Stimulated activated CD4-positive, alpha-beta T cell treated with anti-CD3 and anti-CD28 coated beads, Interleukin-1b, Interleukin-23, amount 100 ng/mL, for 1 hour (primary cell): Measurements from ENCODE around the gene CCS.
"Not testable (repeated sequence)": the region's sequence is repeated elsewhere in the genome, so short reads cannot be mapped to it uniquely, and the experiment has no call there.

Experiments used
- DNase-seq, 2 donors: peaks; one replicate each; pipeline ENCODE4 v3.0.0-alpha.2; 2020; ENCODE audit warnings: low read depth in 2 of 2

CCS gene

GRCh38 chr11:66592457-66593302 lies at the start of gene CCS, which contains the start of gene CCDC87:
TSS of gene CCS (plus strand) at chr11:66593185. CDS start at chr11:66593262, 77 bp downstream.
TSS of gene CCDC87 (minus strand) at chr11:66593063. CDS start at chr11:66593015, 48 bp downstream.
- peak; percentile 97 to 98 for DNase-seq

GRCh38 chr11:66543263-66544107 lies 49.5 kb upstream of the CCS start:
- DNase-seq: peak in 1 of 2 donors; percentile 16

DNA sequence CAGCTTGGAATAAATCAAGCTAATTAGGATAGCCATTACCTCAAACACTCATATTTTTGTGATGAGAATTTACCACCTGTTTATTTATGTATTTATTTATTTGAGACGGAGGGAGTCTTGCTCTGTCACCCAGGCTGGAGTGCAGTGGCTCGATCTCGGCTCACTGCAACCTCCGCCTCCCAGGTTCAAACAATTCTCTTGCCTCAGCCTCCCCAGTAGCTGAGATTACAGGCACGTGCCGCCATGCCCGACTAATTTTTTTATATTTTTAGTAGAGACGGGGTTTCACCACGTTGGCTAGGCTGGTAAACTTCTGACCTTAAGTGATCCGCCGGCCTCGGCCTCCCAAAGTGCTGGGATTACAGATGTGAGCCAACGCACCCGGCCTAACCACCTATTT lies 48.0 kb upstream of the CCS start:
- not testable (repeated sequence) for DNase-seq

DNA sequence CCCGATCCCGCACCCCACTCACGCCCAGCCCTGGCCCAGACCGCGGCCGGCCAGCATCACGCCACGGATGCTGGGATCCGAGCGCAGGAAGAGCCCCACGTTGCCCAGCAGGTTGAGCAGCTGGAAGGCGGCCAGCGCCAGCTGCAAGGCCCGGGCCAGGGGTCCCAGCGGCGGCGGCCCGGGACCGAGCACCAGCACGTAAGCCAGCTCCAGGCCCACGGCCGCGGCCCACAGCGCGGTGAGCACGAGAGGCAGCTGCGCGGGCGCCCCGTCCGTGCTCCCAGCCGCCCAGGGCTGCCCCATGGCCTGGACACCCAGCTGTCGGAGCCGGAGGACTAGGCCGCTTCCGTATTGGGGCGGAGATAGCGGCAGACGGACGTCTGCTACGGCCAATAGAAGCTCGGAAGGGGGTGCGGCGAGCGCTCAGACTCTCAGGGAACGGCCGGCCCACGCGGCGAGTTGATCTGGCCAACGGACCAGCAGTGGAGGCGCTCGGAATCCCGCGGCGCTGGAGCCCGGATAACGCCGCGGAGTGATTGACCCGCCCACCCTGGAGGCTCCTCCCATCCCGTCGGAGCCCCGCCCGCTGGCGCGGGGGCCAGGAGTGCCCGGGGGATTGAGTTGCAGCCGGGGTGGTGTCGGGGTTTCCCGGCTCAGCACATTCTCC lies 47.2 kb upstream of the CCS start, which contains the start of gene ZDHHC24:
Gene ZDHHC24 (minus strand): TSS at position 348 of the 667 bp plus-strand sequence. CDS start 45 bp downstream, at position 303.
- DNase-seq: peak; percentile 37 to 72

- DNase-seq: no peak
These were observed 46.5 kb upstream of the CCS start, which contains the start of gene ACTN3 for GRCh38 chr11:66546368-66546965. TSS of gene ACTN3 (plus strand) at chr11:66546903. CDS start at chr11:66546938, 35 bp downstream.

GRCh38 chr11:66546966-66547661 lies 45.9 kb upstream of the CCS start:
- no peak for DNase-seq

- no peak for DNase-seq
These were observed 45.3 kb upstream of the CCS start for GRCh38 chr11:66547662-66548009.

DNA sequence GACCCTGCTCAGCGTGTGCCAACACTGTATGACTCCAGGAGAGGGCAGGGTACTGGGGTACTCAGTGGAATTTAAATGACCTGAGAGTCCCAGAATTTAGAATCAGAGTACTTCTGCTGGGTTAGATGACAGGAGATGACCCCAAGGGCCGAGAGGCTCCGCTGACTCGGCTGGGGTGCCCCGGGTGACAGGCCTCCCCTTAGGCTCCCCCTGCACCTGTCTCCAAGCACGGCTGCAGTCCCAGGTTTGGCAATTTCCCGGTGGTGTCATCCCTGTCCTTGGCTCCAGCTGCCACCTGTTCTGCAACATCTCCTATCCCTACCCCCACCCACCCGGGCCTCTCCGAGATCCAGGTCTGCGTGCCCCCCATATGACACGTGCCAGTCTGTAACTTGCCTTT lies 44.9 kb upstream of the CCS start:
- DNase-seq: no peak

- no peak for DNase-seq
These were observed 44.0 kb upstream of the CCS start for GRCh38 chr11:66548774-66549630.

GRCh38 chr11:66549696-66550095 lies 43.3 kb upstream of the CCS start:
- DNase-seq: no peak

DNA sequence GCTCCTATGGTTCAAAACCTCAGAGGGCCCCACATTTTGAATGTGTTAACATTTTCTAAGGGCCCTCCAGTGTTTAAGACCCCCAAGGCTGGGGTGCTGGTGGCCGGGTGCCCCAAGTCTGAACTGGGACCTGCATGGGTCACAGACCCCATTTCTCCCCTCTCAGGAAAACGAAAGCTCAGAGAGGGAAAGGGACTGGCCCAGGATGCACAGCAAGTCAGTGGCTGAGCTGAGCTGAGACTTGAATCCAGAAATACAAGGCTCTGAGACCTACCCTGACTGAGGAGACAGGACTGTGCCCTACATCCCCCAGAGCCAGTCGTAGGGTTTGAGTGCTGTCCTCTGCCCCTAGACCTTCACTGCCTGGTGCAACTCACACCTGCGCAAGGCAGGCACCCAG lies 42.1 kb upstream of the CCS start:
- no peak for DNase-seq

DNA sequence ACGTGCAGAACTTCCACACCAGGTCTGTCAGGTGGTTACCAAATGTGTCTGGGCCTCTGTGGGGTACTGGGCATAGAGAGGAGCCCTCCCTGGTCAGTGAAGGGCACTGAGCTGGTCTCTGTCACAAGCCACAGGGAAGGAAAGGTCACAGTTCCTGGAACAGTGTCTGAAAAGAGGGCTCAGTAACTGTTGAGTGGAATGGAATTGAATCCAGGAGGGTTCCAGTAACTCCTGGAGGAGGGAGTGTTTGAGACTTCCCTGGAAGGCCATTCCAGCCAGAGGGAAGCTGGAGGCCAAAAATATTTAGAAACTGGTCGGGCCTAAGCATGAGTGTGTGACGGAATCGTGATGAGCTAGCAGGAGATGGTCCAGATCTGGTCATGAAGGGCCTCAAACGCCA lies 38.4 kb upstream of the CCS start:
- no peak for DNase-seq

DNA sequence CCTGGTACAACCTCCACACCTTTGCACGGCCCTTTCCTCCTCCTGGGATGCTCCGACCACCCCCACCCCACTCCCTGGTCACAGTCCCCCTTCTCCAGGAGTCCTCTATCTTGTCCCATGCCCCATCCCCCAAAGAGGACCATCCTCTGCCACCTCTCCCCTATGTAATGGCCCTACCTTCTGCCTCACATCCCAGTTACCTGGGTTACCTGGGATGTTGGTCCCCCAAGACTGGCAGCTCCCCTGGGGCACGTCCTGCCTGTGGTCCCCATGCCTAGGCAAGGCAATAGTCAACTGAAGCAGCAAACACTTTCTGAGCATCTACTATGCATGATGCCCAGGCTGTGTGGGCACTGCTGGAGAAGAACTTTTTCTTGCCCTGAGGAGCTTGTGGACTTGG lies 37.6 kb upstream of the CCS start:
- no peak for DNase-seq

DNA sequence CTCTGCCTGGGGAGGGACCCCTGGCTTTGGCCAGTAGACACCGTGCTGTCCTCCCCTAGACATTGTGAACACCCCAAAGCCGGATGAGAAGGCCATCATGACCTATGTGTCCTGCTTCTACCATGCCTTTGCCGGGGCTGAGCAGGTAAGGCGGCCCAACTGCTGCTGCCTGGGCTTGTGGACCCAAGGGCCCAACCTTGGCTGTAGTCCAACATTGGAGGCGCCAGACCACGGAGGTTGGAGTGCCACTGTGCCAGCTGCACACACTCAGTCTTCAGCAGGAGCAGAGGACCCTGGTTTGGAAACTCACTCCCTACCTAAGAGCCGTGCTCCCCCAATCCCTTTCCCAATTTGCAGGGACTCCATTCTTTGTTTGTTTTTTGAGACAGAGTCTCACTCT lies 36.9 kb upstream of the CCS start:
- no peak for DNase-seq

GRCh38 chr11:66557733-66558326 lies 35.2 kb upstream of the CCS start:
- DNase-seq: no peak

DNA sequence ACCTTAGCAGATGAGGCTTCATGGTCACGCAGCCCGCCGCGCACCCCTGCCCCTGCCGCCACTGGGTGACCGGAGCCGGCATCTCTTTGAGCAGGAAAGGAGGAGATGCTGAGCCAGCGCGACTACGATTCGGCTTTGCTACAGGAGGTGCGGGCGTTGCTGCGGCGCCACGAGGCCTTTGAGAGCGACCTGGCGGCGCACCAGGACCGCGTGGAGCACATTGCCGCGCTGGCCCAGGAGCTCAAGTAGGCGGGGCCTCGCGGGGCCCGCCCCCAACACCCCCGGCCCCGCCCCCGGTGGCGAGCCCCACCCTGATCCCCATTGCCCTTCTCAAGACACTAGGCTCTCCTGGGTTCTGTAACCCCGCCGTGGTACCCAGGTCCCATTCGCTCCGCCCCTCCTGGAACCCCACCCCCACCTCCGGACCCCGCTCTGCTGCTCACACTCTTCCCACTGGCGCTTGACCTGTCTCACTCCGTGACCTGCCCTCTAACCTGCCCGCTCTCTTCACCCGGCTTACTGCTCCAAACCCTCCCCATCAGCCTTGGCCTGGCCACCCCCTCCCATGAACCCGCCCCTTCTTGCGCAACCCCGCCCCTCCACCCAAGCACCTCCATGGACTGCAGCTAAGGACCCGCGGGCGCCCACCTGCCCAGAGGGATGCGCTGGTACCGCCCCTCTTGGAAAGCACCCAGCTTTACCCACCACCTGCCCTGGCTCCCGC lies 33.7 kb upstream of the CCS start:
- DNase-seq: peak in 1 of 2 donors; percentile 35

DNA sequence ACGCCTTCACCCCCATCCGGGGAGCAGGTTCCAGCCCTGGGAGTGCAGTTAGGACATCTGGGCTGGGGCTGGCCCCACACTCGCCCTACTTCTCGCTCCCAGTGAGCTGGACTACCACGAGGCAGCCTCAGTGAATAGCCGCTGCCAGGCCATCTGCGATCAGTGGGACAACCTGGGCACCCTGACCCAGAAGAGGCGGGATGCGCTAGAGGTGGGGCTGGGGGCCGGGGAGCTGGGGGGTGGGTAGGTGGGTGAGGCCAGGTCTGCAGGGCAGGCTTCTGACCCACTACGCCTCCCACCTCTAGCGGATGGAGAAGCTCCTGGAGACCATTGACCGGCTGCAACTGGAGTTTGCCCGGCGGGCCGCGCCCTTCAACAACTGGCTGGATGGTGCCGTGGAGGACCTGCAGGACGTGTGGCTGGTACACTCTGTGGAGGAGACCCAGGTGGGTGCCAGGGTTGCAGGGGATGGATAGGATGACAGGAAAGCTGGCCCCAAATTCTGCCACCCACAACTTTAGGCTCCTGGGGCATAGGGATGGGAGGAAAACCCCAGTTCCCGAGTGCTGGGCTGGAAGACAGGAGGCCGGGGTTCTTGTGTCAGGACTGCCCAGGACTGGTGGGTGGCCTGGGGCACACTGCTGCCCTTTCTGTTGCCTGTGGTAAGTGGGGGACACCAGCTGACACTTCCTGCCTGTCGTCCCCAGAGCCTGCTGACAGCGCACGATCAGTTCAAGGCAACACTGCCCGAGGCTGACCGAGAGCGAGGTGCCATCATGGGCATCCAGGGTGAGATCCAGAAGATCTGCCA lies 32.9 kb upstream of the CCS start:
- DNase-seq: no peak
